ENCODE measurements around the gene MAPK10. TPM values are rescaled to one million over a fixed set of nuclear protein-coding genes. Genes with fewer than 3 reads are reported as not detected.
"Not testable (repeated sequence)": the region's sequence is repeated elsewhere in the genome, so short reads cannot be mapped to it uniquely, and the experiment has no call there.

Gene MAPK10
- total RNA-seq, 2 donors from 2014 or later: 0.49 TPM; not detected in 1

DNA sequence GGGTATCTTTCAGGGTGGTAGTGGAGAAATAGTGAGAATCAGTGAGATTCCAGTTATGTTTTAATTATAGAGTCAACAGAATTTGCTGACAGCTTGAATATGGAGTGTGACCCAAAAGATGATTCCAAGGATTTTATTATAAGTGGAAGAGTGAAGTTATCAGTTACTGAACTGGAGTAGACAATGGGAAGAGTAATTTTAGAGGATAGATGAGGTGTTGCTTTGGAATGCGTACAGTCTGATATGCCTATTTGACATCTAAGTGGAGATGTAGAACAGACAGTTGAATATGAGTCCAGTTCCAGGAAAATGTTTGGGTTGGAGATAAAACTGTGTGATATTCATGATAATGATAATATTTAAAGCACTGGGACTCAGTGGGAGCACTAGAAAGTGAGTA lies 174.2 kb downstream of the MAPK10 start:
- no peaks in the 10 kb centered on the region for H3K36me3 Mint-ChIP-seq (ENCODE audit: insufficient read depth in 2 of 2)
- no peaks in the 10 kb centered on the region for H3K4me1 Mint-ChIP-seq (ENCODE audit: low read depth)
- H3K27me3 Mint-ChIP-seq (ENCODE audit: low read depth): no peaks in the 10 kb centered on the region
- ATAC-seq (replicated peaks in 1 of 2): no peak
- H3K4me3 Mint-ChIP-seq: no peak overlapping the region
- no peak overlapping the region for H3K27ac Mint-ChIP-seq
- DNase-seq: no peak
- H3K9me3 Mint-ChIP-seq: peaks cover 12 to 17% of the 10 kb centered on the region in 2 donors

DNA sequence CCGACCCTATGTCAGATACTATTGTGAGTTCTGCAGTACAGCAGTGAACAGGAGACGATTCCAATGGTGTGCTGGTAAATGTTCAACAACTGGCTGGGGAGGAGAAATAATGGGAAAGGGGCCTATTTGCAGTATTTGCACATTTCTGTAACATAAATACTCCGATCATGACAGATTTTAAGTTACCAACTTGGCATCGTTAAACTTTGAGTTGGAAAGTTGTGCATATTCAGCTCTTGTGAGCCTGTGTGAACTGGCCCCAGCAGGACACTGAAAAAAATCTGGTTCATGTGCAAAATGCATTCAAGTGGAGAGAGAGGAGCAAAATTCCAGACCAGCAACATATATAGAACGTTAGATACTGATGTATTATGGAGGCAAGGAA lies 175.0 kb downstream of the MAPK10 start:
- Mint-ChIP-seq H3K36me3 (ENCODE audit: insufficient read depth in 2 of 2) (no peaks in the 10 kb centered on the region), H3K4me1 (ENCODE audit: low read depth) (no peaks in the 10 kb centered on the region), H3K27me3 (ENCODE audit: low read depth) (no peaks in the 10 kb centered on the region), H3K9me3 (peaks cover 9 to 18% of the 10 kb centered on the region in 2 donors), H3K4me3 (no peak overlapping the region), H3K27ac (no peak overlapping the region)
- no peak for ATAC-seq (replicated peaks in 1 of 2)
- DNase-seq: no peak

DNA sequence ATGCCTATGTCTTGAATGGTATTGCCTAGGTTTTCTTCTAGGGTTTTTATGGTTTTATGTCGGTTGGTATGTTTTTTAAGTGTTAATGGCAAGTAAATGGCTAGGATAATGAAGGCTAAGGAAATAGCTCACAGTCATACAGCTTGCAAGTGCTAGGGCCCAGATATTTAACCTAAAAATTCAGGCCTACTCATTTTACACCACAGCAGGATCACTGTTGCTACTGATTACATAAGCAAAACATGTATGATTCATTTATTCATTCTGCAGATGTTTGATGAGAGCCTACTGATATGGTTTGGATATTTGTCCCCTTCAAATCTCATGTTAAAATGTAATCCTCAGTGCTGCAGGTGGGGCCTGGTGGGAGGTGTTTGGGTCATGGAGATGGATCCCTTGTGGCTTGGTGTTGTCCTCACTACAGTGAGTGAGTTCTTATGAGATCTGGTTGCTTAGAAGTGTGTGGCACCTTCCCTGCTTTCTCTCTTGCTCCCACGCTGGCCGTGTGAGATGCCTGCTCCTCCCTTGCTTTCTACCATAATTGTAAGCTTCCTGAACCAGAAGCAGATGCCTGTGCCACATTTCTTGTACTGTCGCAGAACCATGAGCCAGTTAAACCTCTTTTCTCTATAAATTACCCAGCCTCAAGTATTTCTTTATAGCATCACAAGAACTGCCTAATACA lies 175.5 kb downstream of the MAPK10 start:
- H3K27ac Mint-ChIP-seq: no peak overlapping the region
- no peaks in the 10 kb centered on the region for H3K27me3 Mint-ChIP-seq (ENCODE audit: low read depth)
- DNase-seq (no peak), ATAC-seq (replicated peaks in 1 of 2) (no peak)
- no peaks in the 10 kb centered on the region for H3K4me1 Mint-ChIP-seq (ENCODE audit: low read depth)
- H3K9me3 Mint-ChIP-seq: peaks cover 8 to 15% of the 10 kb centered on the region in 2 donors
- H3K36me3 Mint-ChIP-seq (ENCODE audit: insufficient read depth in 2 of 2): no peaks in the 10 kb centered on the region
- H3K4me3 Mint-ChIP-seq: no peak overlapping the region

DNA sequence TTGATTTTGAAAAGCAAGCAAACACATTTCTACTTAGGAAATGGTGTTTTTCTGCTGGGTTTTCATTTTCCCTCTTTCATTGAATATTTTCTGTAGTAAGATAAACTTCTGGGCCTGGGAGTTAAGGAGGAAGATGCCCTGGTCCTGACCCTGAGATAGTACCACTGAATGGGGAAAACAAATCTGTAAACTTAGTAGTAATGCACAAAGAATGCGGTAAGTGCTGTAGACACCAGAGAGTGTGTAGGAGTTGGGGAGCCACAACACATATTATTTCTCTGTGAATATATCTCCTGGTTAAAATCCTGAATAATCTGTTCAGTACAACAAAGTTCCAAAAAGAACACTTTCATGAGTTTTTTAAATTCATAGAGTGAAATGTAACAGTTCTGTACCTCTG lies 178.3 kb downstream of the MAPK10 start:
- H3K4me1 Mint-ChIP-seq (ENCODE audit: low read depth): no peaks in the 10 kb centered on the region
- H3K27ac Mint-ChIP-seq: no peak overlapping the region
- H3K4me3 Mint-ChIP-seq: no peak overlapping the region
- no peak for DNase-seq
- peaks cover 5 to 15% of the 10 kb centered on the region in 2 donors for H3K9me3 Mint-ChIP-seq
- H3K27me3 Mint-ChIP-seq (ENCODE audit: low read depth): no peaks in the 10 kb centered on the region
- ATAC-seq (replicated peaks in 1 of 2): no peak
- H3K36me3 Mint-ChIP-seq (ENCODE audit: insufficient read depth in 2 of 2): no peaks in the 10 kb centered on the region

DNA sequence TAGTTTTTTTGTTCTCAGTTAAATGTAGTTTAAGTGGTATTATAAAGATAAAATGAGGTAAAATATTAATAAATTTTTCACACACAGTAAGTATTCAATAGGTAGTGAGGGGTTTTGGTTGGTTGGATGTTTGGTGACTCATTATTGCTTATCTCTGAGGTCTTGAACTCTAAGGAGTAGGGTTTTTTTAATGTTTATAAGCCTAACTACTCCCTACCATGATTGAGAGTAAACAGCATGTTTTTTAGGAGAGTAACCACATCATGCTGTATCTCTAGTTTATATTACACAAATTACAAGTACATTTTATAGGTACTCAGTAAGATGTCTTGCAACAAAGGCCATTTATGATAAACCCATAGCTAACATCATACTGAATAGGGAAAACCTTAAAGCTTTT lies 181.6 kb downstream of the MAPK10 start:
- DNase-seq (no peak), ATAC-seq (replicated peaks in 1 of 2) (no peak)
- H3K4me3 Mint-ChIP-seq: no peak overlapping the region
- H3K36me3 Mint-ChIP-seq (ENCODE audit: insufficient read depth in 2 of 2): no peaks in the 10 kb centered on the region
- no peaks in the 10 kb centered on the region for H3K4me1 Mint-ChIP-seq (ENCODE audit: low read depth)
- peaks cover 2 to 11% of the 10 kb centered on the region in 2 donors for H3K9me3 Mint-ChIP-seq
- no peaks in the 10 kb centered on the region for H3K27me3 Mint-ChIP-seq (ENCODE audit: low read depth)
- H3K27ac Mint-ChIP-seq: no peak overlapping the region

DNA sequence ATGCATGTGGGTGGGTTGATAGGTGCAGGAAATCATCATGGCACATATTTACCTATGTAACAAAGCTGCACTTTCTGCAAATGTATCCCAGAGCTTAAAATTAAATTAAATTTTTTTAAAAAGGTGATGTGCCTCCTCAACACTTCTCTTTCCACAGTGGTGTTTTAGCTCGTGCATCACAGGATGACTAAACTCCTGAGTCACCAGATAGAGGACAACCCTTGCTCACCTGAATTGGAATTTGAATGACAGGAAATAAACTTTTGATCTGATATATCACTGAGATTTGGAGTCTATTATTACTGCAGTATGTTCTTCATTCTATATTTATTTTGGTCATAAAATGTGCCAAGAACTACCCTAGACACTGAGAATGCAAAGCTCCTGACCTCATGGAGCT lies 185.3 kb downstream of the MAPK10 start:
- H3K4me3 Mint-ChIP-seq: no peak overlapping the region
- H3K36me3 Mint-ChIP-seq (ENCODE audit: insufficient read depth in 2 of 2): peaks cover 0 to 1% of the 10 kb centered on the region in 2 donors
- DNase-seq (no peak), ATAC-seq (replicated peaks in 1 of 2) (no peak)
- no peaks in the 10 kb centered on the region for H3K4me1 Mint-ChIP-seq (ENCODE audit: low read depth)
- H3K27me3 Mint-ChIP-seq (ENCODE audit: low read depth): no peaks in the 10 kb centered on the region
- H3K27ac Mint-ChIP-seq: no peak overlapping the region
- peaks cover 3 to 9% of the 10 kb centered on the region in 2 donors for H3K9me3 Mint-ChIP-seq

DNA sequence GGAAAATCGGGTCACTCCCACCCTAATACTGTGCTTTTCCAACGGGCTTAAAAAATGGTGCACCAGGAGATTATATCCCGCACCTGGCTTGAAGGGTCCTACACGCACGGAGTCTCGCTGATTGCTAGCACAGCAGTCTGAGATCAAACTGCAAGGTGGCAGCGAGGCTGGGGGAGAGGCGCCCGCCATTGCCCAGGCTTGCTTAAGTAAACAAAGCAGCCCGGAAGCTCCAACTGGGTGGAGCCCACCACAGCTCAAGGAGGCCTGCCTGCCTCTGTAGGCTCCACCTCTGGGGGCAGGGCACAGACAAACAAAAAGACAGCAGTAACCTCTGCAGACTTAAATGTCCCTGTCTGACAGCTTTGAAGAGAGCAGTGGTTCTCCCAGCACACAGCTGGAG lies 191.5 kb downstream of the MAPK10 start:
- H3K4me1 Mint-ChIP-seq (ENCODE audit: low read depth); ATAC-seq (replicated peaks in 1 of 2); H3K9me3 Mint-ChIP-seq; H3K27me3 Mint-ChIP-seq (ENCODE audit: low read depth); H3K36me3 Mint-ChIP-seq (ENCODE audit: insufficient read depth in 2 of 2); H3K27ac Mint-ChIP-seq; DNase-seq; H3K4me3 Mint-ChIP-seq: not testable (repeated sequence)

DNA sequence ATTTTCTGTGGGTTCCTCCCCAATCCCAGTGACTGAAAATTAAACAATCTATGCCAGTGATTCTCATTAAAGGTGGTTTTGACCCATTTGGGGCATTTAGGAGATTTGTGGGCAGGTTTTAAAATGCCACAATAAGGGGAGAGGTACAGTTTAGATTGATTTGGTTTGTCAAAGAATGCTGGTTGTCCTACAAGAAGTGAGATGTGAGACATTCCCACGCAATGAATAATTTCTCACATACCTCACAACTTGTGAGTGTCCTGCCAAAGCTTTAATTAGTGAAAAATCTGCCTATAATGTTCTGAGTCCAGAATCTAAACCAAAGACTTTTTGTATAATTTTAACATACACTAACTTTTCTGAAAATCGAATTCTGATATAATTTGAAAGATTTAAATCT lies 199.4 kb downstream of the MAPK10 start:
- DNase-seq: no peak
- no peak for ATAC-seq (replicated peaks in 1 of 2)
- H3K27ac Mint-ChIP-seq: no peak overlapping the region
- H3K4me1 Mint-ChIP-seq (ENCODE audit: low read depth): no peaks in the 10 kb centered on the region
- no peaks in the 10 kb centered on the region for H3K36me3 Mint-ChIP-seq (ENCODE audit: insufficient read depth in 2 of 2)
- no peak overlapping the region for H3K4me3 Mint-ChIP-seq
- peaks cover 0 to 3% of the 10 kb centered on the region in 2 donors for H3K9me3 Mint-ChIP-seq
- H3K27me3 Mint-ChIP-seq (ENCODE audit: low read depth): no peaks in the 10 kb centered on the region

DNA sequence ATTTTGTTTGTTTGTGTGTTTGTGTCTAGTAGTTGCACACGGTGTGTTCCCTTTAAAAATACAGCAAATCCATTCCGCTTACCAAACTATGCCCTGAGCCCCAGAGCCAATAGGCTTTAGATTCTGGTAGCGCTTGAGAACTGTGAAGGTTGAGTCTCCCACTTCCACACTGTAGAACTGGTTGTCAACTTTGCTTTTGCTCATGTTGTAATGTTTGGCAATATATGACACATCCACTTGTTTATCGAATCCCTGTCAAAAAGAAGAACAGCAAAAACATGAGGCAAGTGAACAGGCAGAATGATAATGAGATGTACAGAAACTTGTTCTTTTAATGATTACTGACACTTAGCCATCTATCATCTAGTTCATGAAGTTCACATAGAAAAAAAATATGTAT lies 200.6 kb downstream of the MAPK10 start:
- no peaks in the 10 kb centered on the region for H3K4me1 Mint-ChIP-seq (ENCODE audit: low read depth)
- no peak overlapping the region for H3K27ac Mint-ChIP-seq
- H3K36me3 Mint-ChIP-seq (ENCODE audit: insufficient read depth in 2 of 2): no peaks in the 10 kb centered on the region
- H3K9me3 Mint-ChIP-seq: peaks cover 0 to 3% of the 10 kb centered on the region in 2 donors
- no peak for ATAC-seq (replicated peaks in 1 of 2)
- DNase-seq: no peak
- H3K4me3 Mint-ChIP-seq: no peak overlapping the region
- H3K27me3 Mint-ChIP-seq (ENCODE audit: low read depth): no peaks in the 10 kb centered on the region

DNA sequence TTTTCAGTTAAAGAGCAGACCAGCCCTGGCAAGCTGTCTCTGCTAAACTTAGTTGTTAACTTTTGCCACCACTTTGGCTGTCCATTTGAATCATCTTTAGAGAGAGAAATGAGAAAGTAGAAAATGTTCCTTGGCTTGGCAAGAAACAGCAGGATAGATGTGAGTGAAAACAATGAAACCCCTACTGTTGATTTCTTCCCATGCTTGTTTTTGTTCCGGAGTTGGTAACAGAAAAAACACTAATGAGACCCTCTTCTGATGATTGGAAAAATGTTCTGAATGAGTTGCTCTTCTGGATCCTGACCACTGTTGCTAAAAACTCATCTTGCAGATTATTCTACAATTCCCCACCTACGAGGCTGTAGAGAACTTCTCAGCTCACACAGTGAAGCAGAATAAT lies 203.3 kb downstream of the MAPK10 start:
- no peak overlapping the region for H3K27ac Mint-ChIP-seq
- no peaks in the 10 kb centered on the region for H3K27me3 Mint-ChIP-seq (ENCODE audit: low read depth)
- no peaks in the 10 kb centered on the region for H3K36me3 Mint-ChIP-seq (ENCODE audit: insufficient read depth in 2 of 2)
- peaks cover 0 to under 1% of the 10 kb centered on the region in 2 donors for H3K9me3 Mint-ChIP-seq
- DNase-seq: no peak
- no peak for ATAC-seq (replicated peaks in 1 of 2)
- H3K4me3 Mint-ChIP-seq: no peak overlapping the region
- H3K4me1 Mint-ChIP-seq (ENCODE audit: low read depth): no peaks in the 10 kb centered on the region

DNA sequence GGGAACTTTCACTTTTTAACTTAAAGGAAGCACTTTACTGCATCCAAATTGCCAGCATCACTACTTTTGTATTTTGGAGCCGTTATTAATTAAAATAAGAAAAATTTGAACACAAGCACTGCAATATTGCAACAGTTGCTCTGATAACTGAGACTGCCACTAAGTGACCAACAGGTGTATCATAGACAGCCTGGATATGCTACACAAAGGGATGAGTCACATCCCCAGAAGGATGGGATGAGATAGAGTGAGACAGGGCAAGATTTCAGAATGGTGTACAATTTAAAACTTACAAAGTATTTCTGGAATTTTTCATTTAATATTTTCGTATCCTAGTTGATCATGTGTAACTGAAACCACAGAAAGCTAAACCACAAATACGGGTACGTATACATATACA lies 204.1 kb downstream of the MAPK10 start:
- Mint-ChIP-seq H3K27me3 (ENCODE audit: low read depth) (no peaks in the 10 kb centered on the region), H3K27ac (no peak overlapping the region), H3K9me3 (no peaks in the 10 kb centered on the region), H3K36me3 (ENCODE audit: insufficient read depth in 2 of 2) (no peaks in the 10 kb centered on the region), H3K4me1 (ENCODE audit: low read depth) (no peaks in the 10 kb centered on the region), H3K4me3 (no peak overlapping the region)
- ATAC-seq (replicated peaks in 1 of 2) (no peak), DNase-seq (no peak)

DNA sequence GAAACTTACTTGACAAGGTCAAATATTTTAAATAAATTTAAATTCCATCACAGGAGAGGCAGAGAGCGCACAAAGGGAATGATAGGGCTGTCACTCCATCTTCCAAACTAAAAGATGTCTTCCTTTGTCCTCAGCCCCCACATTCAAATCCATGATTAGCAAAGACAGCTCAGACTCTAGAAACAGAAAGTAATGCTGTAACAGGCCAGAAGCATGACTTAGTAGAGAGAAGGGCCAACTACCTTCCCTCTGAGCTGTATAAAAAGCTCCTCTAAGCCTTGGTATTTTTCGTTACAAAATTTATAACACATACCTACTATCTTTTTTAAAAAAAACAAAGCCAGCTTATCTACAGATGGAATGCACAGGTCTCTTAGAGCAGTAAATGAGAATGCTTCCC lies 207.4 kb downstream of the MAPK10 start:
- Mint-ChIP-seq H3K27ac (no peak overlapping the region), H3K36me3 (ENCODE audit: insufficient read depth in 2 of 2) (no peaks in the 10 kb centered on the region), H3K4me3 (no peak overlapping the region), H3K4me1 (ENCODE audit: low read depth) (no peaks in the 10 kb centered on the region), H3K27me3 (ENCODE audit: low read depth) (no peaks in the 10 kb centered on the region), H3K9me3 (no peaks in the 10 kb centered on the region)
- DNase-seq: no peak
- no peak for ATAC-seq (replicated peaks in 1 of 2)

DNA sequence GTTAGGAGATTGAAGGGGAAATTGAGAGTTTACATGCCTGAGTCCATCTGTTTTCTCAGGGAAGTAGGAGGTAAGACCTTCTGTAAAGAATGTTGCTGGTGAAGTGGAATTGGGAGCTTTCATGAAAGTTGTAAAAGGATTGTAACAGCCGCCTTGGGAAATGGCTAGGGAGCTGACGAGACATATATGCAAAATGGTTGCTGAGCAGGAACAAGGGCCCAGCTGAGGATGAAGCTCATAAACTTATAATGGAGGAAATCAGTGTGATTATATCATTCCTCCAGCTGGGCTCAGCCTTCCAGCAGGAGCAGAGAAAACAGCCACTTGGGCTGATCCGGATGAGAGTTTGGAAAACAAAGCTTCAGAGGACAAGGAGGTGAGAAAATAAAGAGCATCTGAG lies 208.7 kb downstream of the MAPK10 start:
- no peak overlapping the region for H3K27ac Mint-ChIP-seq
- H3K9me3 Mint-ChIP-seq: no peaks in the 10 kb centered on the region
- no peaks in the 10 kb centered on the region for H3K36me3 Mint-ChIP-seq (ENCODE audit: insufficient read depth in 2 of 2)
- DNase-seq (no peak), ATAC-seq (replicated peaks in 1 of 2) (no peak)
- no peaks in the 10 kb centered on the region for H3K4me1 Mint-ChIP-seq (ENCODE audit: low read depth)
- no peaks in the 10 kb centered on the region for H3K27me3 Mint-ChIP-seq (ENCODE audit: low read depth)
- H3K4me3 Mint-ChIP-seq: no peak overlapping the region

DNA sequence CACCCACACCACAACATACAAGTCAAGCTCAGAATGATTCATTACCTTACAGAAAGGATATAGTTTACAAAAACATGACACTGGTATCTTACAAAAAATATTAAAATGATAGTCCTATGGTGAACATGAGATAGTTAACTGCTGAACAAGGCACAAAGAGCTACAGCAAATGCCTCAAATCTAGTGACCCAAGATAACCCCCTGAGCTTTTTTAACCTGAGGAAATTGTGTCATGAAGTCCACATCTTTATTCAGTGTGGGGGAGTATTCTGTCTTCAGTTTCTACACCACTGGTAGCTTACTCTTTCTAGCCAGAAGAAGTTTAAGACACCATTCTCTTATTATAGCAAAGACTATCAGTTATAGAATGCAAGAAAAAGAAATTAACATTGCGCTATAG lies 218.7 kb downstream of the MAPK10 start:
- DNase-seq: no peak
- H3K4me3 Mint-ChIP-seq: no peak overlapping the region
- no peaks in the 10 kb centered on the region for H3K4me1 Mint-ChIP-seq (ENCODE audit: low read depth)
- no peak for ATAC-seq (replicated peaks in 1 of 2)
- no peaks in the 10 kb centered on the region for H3K27me3 Mint-ChIP-seq (ENCODE audit: low read depth)
- H3K27ac Mint-ChIP-seq: no peak overlapping the region
- H3K9me3 Mint-ChIP-seq: peaks cover 2 to 3% of the 10 kb centered on the region in 2 donors
- no peaks in the 10 kb centered on the region for H3K36me3 Mint-ChIP-seq (ENCODE audit: insufficient read depth in 2 of 2)
